OCI-LY7 (cell line): Measurements from ENCODE around the gene STPG4. TPM values are rescaled to one million over a fixed set of nuclear protein-coding genes. Genes with fewer than 3 reads are reported as not detected.

ENCODE experiments used
- BruUV-seq: library from RNA; stranded (reverse); fragments of 400-500 nt; replicated peaks from 2 replicates; lab custom pipeline; 2021; lab: Mats Ljungman, UMichigan
- CTCF ChIA-PET: fragments of 300-600 bp; sonication (Branson Sonifier 250); formaldehyde crosslinking; loops from one replicate; lab custom pipeline; 2022; ENCODE audit warnings: antibody characterized with exemption; ENCODE audit not compliant: unreplicated experiment; lab: Charles Lee
- POLR2A ChIA-PET: fragments of 300-600 bp; sonication (Branson Sonifier 250); formaldehyde crosslinking; loops from one replicate; lab custom pipeline; 2022; ENCODE audit warnings: antibody characterized with exemption; lab: Charles Lee
- DNase-seq: peaks from one replicate; pipeline ENCODE4 v3.0.0-alpha.2; 2015; ENCODE audit warnings: low spot score
- H2AFZ ChIP-seq: fragments of 200-600 bp; sonication (generic), shearing (Covaris generic); 2 replicates; pipeline ENCODE4 v1.6.1; 2014; ENCODE audit warnings: mild to moderate bottlenecking, antibody characterized with exemption, low read length, moderate library complexity
- H3K27ac ChIP-seq: fragments of 200-600 bp; sonication (generic); 2 replicates; pipeline ENCODE4 v1.5.1; 2014; ENCODE audit warnings: mixed run types, low read depth, mild to moderate bottlenecking, moderate library complexity, low read length, inconsistent platforms; ENCODE audit not compliant: poor library complexity, severe bottlenecking
- H3K36me3 ChIP-seq: fragments of 200-600 bp; sonication (generic); 2 replicates; pipeline ENCODE4 v1.6.1; 2014; ENCODE audit warnings: mild to moderate bottlenecking, antibody characterized with exemption, low read length, moderate library complexity, mixed read lengths; ENCODE audit not compliant: insufficient read depth
- H3K4me1 ChIP-seq: fragments of 200-600 bp; sonication (generic); 2 replicates; pipeline ENCODE4 v1.5.1; 2014; ENCODE audit warnings: mild to moderate bottlenecking, low read length; ENCODE audit not compliant: insufficient read depth, poor library complexity, severe bottlenecking
- H3K4me2 ChIP-seq: fragments of 200-600 bp; sonication (generic); 2 replicates; pipeline ENCODE4 v1.6.1; 2014; ENCODE audit warnings: mild to moderate bottlenecking, low read length
- H3K4me3 ChIP-seq: fragments of 200-600 bp; sonication (generic); 2 replicates; pipeline ENCODE4 v1.5.1; 2014; ENCODE audit warnings: mild to moderate bottlenecking, low read depth, low read length; ENCODE audit not compliant: poor library complexity, severe bottlenecking
- H3K79me2 ChIP-seq: fragments of 200-600 bp; sonication (generic); 2 replicates; pipeline ENCODE4 v1.6.1; 2016; ENCODE audit warnings: low read depth, mild to moderate bottlenecking, low read length, moderate library complexity, mixed read lengths; ENCODE audit not compliant: insufficient read depth
- H3K9me2 ChIP-seq: fragments of 200-600 bp; sonication (generic); 2 replicates; pipeline ENCODE4 v1.6.1; 2016; ENCODE audit warnings: mild to moderate bottlenecking, low read length, mixed read lengths; ENCODE audit not compliant: insufficient read depth
- H3K9me3 ChIP-seq: fragments of 200-600 bp; sonication (generic); 2 replicates; pipeline ENCODE4 v1.6.1; 2014; ENCODE audit warnings: mild to moderate bottlenecking, mixed run types, low read length, mixed read lengths
- H4K20me1 ChIP-seq: fragments of 200-600 bp; sonication (generic); 2 replicates; pipeline ENCODE4 v1.6.1; 2014; ENCODE audit warnings: mild to moderate bottlenecking, antibody characterized with exemption, low read length, moderate library complexity, mixed read lengths; ENCODE audit not compliant: insufficient read depth
- CTCF ChIP-seq: fragments of 200-600 bp; sonication (generic); conservative IDR thresholded peaks from 2 replicates; pipeline ENCODE4 v1.5.1; 2014; ENCODE audit warnings: mild to moderate bottlenecking, antibody characterized with exemption, low read length, moderate library complexity, mixed read lengths
- EZH2phosphoT487 ChIP-seq: fragments of 200-600 bp; sonication (generic); IDR thresholded peaks from 2 replicates; pipeline ENCODE4 v1.6.1; 2018; ENCODE audit warnings: low read depth, borderline replicate concordance, mild to moderate bottlenecking, mixed run types, antibody characterized with exemption, low read length, moderate library complexity, mixed read lengths
- intact Hi-C: fragments of 100-400 bp; cut with micrococcal nuclease; formaldehyde crosslinking; loops from one replicate; pipeline ENCODE4 v1.10.0; 2022; ENCODE audit not compliant: unreplicated experiment
- total RNA-seq, 2 experiments: library from RNA; depleted of rRNA in 1 of 2; stranded (reverse); fragments of >200 nt in 1 of 2; shearing (Covaris generic) in 1 of 2; gene quantifications; 2 replicates each; pipeline ENCODE4 v1.2.3, GENCODE V29; 2014 to 2022

STPG4 gene
- total RNA-seq, 2 experiments from 2014 or later, result 0.68 TPM; not detected in 1

- CTCF ChIA-PET, result no interaction called here
- Histone ChIP-seq H3K36me3 (peaks cover 75% of the 10 kb centered on the region), H3K4me3 (no peak overlapping the region), H4K20me1 (peaks cover 17% of the 10 kb centered on the region), H2AFZ (no peak overlapping the region), H3K9me2 (no peaks in the 10 kb centered on the region), H3K79me2 (peaks cover 33% of the 10 kb centered on the region), H3K4me1 (no peaks in the 10 kb centered on the region), H3K9me3 (no peaks in the 10 kb centered on the region), H3K4me2 (no peak overlapping the region), H3K27ac (no peak overlapping the region)
- POLR2A ChIA-PET, result interaction anchor here (0.6 to 1.0 kb wide), 2 partner anchors 12 to 142 kb away, joined by 4 to 6 read pairs; no protein-coding TSS in a partner anchor
- intact Hi-C loops, result no loop called here
- DNase-seq, result no peak
- no TSS peak for BruUV-seq
- TF ChIP-seq EZH2phosphoT487 (no peak), CTCF (no peak)
These were observed 4.5 kb upstream of the STPG4 start for GRCh38 chr2:47159627-47160026.

GRCh38 chr2:47158576-47158975, 3.5 kb upstream of the STPG4 start:
- ChIA-PET POLR2A (interaction anchor here (0.7 to 1.0 kb wide), 2 partner anchors 11 to 13 kb away, joined by 4 to 6 read pairs; no protein-coding TSS in a partner anchor), CTCF (no interaction called here)
- no peak overlapping the region for H3K4me3 ChIP-seq
- H3K4me2 ChIP-seq, result no peak overlapping the region
- DNase-seq, result no peak
- H3K27ac ChIP-seq, result no peak overlapping the region
- BruUV-seq, result no TSS peak
- H4K20me1 ChIP-seq, result peaks cover 14% of the 10 kb centered on the region
- no peaks in the 10 kb centered on the region for H3K9me2 ChIP-seq
- no peak overlapping the region for H2AFZ ChIP-seq
- intact Hi-C loops, result no loop called here
- H3K9me3 ChIP-seq, result no peaks in the 10 kb centered on the region
- H3K4me1 ChIP-seq, result no peaks in the 10 kb centered on the region
- H3K79me2 ChIP-seq, result peaks cover 25% of the 10 kb centered on the region; the same call in 1 of the 2 replicates
- peaks cover 67% of the 10 kb centered on the region for H3K36me3 ChIP-seq
- no peak for TF ChIP-seq EZH2phosphoT487
- TF ChIP-seq CTCF, result no peak

GRCh38 chr2:47152803-47153202, 2.3 kb downstream of the STPG4 start:
- no peak overlapping the region for H3K27ac ChIP-seq
- H3K4me1 ChIP-seq, result no peaks in the 10 kb centered on the region
- BruUV-seq, result no TSS peak
- no peak for DNase-seq
- POLR2A ChIA-PET, result interaction anchor here (0.5 to 1.8 kb wide), 2 partner anchors 12 to 118 kb away, joined by 3 to 5 read pairs; no protein-coding TSS in a partner anchor
- no peaks in the 10 kb centered on the region for H4K20me1 ChIP-seq
- H3K79me2 ChIP-seq, result no peaks in the 10 kb centered on the region
- CTCF ChIA-PET, result no interaction called here
- no peak for TF ChIP-seq CTCF
- no peak for TF ChIP-seq EZH2phosphoT487
- H3K4me3 ChIP-seq, result no peak overlapping the region
- H3K9me3 ChIP-seq, result no peaks in the 10 kb centered on the region
- H2AFZ ChIP-seq, result no peak overlapping the region
- H3K36me3 ChIP-seq, result peaks cover 45% of the 10 kb centered on the region
- H3K4me2 ChIP-seq, result no peak overlapping the region
- H3K9me2 ChIP-seq, result no peaks in the 10 kb centered on the region
- intact Hi-C loops, result no loop called here
